AG08396 (cell line): ENCODE results near the gene CCDC88A.
"Not testable (repeated sequence)": the region's sequence is repeated elsewhere in the genome, so short reads cannot be mapped to it uniquely, and the experiment has no call there.

Experiments used
- DNase-seq: peaks from one replicate; pipeline ENCODE4 v3.0.0; 2012; ENCODE audit warnings: low spot score, mixed read lengths

The CCDC88A gene

DNA sequence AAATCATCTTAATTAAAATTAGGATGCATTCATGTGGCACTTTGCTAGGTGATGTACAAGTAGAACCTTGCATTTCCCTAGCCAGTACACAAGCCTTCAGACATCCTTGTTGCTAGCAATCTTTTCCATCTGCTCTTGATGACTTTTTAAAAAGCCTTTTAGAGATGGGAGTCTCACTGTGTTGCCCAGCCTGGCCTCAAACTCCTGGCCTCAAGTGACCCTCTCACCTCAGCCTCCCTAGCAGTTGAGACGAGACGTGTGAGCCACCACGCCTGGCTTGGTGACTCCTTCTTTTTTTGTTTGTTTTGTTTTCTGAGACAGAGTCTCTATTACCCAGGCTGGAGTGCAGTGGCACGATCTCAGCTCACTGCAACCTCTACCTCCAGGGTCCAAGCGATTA, 1.7 kb upstream of the CCDC88A start:
- DNase-seq, result no peak

DNA sequence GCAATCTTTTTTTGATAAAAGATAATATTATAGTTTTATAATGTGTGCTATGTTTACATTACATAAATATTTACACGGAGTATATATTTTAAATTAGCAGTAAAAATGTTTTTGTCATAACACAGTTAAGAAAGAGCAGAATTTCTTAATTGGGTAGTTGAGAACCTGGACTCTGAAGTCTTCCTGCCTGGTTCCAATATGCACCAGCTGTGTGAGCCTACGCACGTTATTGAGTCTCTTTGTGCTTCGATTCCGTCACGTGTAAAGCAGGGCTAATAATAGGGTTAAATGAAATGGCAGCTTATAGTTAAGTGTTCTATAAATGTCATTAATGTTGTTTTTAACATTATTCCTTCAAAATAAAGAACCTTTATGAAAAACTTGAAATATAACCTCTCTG, 1.2 kb upstream of the CCDC88A start:
- no peak for DNase-seq

DNA sequence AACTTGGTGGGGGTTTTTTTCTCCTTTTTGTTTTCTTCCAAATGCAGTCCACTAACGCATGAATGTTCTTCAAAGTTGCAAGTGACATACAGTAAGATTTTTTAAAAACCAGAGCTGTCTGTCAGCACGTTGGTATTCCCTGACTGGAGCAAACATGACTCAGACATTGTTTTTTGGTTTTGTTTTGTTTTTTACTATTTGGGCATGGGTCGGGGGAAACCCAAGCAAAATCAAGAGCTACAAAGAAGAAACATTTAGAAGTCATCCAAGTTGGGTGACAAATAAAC, 726 bp upstream of the CCDC88A start:
- DNase-seq, result peak; percentile 31

DNA sequence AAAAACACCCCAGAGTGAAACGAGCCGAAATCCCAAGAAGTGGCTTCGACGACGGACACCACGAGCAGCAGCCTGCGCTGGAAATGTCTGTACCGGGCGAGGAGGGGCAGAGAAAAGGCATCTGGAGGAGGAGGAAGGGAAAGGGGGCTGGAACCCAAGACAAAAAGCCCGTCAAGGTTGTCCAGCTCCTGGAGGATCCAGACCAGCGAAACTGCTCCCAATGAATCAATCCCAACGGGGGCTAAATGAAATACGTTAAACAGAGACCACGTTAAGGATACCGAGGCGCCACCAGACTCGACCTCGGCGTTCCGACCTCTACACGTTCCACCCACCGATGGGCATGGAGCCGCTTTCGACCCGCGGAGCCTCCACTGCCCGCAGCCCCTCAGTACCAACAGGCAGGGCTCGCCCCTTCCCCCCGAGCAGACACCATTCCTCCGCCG, 400 bp downstream of the CCDC88A start:
- peak; percentile 22 for DNase-seq

DNA sequence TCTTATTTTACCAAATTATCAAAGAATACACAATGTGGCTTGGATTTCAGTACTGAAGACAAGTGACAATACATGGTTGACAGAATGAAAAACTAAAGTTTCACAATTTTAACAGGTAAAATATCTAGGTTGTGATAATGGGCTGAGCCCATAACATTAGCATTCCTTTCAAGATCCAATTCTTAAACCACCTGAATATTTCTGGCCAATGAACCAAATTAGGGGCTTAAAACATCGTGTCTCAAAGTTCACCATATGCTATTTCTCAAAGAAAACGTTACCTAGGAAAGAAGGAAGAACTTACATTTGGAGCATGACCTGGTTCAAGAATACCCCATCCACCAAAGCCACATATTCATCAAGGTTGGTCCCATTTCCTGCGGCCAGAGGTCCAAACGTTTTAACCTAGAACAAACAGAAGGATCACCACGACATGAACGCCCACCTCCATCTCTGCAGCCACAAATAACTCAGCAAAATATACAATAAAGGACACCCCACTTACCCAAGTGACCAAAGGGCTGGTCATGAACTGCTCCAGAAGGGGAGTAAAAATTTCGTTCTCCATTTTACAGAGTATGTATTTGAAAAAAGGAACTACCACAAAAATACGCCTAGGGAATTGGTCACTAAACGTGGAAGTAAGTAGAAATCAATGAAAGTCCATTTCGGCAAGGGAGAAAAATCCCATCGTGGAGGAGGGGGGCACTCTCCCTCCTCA, 984 bp downstream of the CCDC88A start:
- DNase-seq, result no peak

DNA sequence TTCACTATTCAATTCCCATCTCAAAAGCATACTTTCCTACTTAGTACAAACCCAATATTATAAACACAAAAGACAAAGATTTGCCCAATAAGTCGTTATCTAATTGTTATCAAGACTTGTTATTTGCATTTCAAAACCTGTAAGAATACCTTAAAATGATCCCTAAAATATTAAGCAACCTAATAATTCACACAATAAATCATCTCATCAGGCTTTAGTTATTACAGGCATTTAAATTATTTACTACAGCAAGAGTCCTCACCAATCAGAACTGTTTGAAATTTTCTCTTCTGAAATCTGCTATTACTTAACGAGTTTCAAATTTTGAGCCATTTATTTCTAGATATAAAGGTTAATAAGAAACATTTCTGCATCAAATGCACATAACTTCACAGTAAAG, 1.6 kb downstream of the CCDC88A start:
- DNase-seq, result no peak

DNA sequence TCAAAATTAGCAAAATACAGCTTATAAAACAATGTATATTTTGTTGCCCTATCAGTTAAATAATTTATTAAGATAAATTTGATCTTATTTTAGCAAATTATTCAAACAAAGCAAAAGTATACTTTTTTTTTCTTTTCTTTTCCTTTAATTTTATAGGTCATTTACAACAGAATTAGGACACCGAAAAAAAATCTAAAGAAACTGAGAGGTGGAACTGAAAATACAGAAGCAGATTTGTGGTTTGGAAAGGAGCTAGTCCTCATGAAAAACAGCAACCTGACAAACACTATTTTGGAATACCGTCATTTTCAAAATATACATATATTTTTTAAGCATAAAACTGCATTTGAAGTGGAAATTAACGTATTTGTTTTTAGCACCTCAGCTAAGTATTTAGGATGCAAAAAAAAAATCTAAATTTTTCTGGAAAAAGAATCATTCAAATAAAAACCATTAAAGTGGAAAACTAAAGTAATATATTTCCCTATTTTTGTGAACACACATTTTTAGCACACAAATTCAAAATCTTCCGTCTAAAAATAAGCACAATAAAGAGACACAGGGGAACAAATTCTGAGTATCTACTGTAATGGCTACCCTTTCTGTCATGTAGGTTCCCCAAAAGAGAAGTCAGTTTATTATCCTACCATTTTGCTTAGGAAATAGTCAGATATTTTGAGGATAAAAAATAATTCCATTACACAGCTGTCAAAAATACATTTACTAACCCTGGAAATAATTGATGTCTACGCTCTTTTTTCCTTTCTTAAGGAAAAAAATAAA, 2.7 kb downstream of the CCDC88A start:
- DNase-seq, result no peak

DNA sequence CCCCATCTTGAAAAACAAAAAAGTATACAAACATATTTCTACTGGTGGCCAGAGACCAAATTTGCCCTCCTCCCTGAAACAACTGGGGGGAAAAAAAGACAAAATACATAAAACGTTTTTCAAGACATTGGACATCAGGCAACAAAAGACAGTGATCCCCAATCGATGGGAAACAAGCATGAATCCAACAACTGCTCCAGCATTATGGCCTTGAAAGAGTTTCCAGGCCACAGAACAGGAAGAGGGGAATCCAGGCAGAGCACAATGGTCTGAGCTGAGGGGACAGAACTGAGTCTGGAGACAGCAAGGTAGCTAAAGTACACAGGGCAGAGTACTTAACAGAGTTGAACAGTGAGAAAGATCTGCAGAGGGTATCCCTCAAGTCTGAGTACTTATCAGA, 4.4 kb downstream of the CCDC88A start:
- DNase-seq, result no peak

DNA sequence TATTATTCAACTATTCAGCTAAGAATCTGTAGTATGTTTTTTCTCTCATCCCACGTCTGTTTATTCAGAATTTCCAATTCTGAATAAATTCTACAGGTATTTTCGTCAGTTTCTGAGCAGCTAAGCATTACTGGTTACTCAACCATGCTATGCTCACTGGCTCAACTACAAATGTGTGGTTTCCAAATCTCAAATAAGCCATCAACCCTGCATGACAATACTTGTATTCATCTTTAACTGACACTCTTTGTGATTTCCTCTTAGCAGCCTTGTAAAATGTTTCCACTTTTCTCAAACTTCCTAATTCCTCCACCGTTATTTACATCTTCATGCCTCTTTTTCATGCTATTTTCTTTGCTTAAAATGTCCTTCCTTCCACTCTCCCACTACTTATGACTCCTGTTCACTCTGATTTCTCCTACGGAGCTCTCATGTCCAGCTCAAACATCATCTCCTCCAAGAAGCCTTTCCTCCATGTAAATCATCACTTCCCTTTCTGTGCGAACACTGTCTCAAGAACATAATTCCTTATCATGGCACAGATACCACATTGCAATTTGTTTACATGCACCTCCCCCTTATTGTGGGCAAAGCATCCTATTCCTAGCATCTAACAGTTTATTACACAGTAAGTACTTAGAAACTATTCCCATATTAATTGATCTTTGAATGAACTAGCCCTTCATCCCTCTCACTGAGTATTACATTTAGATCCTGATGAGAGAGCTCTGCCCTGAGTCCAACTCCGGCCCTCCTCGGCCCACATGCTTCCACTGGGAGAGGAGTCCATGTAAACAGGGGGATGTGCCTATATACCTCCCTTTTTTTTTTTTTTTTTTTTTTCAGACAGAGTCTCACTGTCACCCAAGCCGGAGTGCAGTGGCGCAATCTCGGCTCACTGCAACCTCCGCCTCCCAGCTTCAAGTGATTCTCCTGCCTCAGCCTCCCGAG, 10.5 kb downstream of the CCDC88A start:
- DNase-seq, result no peak

DNA sequence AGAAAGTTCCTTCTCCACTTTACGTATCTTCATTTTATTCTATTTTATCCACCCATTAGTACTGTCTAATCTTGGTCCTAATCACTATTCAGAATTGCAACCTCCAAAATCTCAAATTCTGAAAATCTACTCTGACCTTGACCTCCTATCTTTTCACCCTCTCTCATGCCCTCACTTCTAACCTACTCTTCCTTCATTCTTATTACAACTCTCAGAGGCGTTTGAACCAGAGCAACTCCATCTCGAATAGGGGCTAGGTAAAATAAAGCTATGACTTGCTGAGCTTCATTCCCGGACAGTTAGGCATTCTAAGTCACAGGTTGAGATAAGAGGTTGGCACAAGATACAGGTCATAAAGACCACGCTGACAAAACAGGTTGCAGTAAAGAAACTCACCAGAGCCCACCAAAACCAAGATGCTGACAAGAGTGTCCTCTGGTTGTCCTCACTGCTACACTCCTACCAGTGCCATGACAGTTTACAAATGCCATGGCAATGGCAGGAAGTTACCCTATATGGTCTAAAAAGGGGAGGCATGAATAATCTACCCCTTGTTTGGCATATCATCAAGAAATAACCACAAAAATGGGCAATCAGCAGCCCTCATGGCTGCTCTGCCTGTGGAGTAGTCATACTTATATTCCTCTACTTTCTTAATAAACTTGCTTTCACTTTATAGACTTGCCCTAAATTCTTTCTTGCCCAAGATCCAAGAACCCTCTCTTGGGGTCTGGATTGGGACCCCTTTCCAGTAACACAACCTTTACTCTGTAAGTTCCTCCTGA, 11.4 kb downstream of the CCDC88A start:
- DNase-seq, result no peak

DNA sequence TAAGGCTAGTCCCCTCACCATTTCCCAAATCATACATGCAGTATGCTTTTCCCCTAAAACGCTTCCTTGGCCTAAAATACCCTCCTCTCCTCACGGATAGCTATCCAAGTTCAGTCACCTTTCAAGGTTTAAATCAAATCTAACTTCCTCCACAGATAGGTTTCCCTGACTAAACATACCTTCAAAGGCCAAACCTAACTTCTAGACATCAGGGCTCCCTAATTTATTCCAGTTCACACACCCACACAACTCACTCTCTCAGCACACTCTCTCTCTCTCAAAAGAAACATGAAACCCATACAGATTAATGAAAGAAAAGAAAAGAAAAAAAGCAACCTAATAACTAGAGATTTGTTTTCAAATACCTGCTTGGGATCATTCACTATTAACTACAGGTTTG, 14.5 kb downstream of the CCDC88A start:
- DNase-seq, result no peak

DNA sequence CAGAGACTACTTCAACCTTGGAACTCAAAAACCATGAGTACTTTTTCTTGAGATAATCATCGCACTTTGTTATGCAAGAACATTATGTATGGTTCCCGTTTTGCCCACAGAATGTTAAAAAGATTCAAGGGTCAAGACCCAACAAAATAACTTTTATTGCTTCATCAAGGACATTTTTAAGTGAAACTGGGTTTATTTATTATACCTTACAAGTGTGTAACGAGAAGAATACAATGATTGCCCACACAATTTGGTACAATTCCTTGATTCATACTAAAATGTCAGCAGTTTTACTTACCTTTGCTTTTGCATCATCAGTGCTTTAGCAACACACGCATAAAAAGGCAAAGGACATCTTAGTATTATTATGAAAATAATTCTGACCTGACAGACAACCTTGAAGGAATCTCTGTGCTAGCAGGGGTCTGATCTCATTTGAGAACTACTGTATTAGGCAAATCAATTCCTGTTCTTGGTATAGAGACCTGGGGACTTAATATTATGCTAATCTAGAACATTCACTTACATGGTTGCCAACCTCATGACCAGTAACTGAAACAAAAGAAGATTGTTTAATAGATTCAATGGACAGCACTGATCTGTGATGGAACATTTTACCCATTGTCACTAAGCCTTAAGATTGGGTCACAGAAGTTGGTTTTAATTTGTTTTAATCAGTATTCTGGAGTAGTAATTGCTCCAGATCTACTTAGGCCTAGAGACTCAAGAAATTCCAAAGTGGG, 16.2 kb downstream of the CCDC88A start:
- DNase-seq, result no peak

DNA sequence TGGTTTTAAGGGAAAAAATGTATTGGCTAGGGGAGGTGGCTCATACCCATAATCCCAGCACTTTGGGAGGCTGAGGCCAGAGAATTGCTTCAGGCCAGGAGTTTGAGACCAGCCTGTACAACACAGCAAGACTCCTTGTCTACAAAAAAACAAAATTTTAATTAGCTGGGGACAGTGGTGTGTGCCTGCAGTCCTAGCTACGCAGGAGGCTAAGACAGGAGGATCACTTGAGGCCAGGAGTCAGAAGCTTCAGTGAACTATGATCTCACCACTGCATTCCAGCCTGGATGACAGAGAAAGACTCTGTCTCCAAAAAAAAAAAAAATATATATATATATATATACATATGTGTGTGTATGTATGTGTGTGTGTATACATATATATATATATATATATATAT, 18.5 kb downstream of the CCDC88A start:
- DNase-seq, result no peak

DNA sequence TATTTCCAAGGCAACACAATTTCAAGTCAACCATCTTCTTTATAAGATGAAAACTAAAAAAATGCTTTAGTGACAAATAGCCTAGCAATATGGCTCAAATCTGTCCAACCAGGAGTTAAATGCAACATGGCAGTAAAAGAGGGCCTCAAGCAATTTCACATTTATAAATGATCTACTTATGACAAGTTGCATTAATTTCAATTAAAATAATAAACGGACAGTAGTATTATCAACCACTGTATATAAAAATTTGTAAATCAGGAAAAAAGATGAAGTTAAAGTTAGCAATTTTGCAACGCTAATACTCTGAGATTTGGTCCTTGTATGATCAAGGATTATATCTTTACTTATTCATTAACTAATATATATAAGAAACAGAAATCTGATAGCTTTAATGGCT, 19.3 kb downstream of the CCDC88A start:
- no peak for DNase-seq

DNA sequence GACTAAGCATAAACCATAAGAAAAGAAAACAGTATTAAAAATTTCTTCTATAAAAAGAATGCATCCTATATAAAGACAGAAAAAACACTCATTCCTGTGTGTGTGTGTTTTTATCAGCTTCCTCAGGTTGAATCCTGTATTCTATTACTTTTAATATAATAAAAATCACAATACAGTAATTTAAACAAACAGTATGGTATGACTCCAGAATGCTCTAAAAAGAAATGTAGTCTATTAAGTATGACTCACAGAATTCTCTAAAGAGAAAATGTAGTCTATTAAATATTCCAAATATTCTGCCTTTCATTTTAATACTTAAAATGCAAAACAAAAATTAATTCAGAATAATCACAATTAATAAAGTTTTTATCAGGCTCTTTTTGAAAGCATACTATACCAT, 19.8 kb downstream of the CCDC88A start:
- no peak for DNase-seq

DNA sequence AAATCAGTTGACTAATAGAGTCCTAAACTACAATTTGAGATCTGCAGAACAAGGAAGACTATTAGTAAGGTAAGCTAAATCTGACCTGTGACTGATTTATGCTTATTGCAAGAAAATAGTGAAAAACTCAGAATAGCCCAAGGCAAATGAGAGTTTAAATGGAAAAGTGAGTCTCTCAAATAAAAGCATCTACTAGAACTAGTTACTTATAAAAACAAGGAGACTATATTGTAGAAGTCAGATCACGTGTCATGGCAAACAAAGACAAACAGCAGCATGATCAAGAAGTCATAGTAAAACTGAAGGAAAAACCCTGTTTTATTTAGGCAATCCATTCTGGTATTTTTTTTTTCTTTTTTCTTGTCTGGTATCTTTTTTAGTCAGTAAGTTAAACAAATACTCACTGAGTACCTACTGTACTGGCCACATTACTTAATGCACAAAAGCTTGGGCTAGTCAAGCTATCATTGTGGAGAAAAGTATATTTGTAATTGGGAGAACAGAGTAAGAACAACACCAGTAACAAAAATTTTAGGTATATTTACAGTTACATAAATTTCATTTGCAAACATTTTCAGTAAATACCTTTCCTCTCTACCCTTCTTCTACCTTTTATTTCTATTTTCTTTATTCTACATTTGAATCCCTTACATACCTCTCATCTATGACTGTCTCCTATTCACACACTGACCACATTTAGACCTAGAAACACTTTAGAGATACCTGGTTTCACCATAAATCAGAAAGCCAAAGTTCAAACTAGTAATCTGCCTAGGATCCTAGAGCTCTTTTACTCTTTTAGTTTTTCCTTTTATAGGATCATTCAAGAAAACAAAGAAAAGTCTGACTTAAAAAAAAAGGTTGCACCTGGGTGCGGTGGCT, 23.7 kb downstream of the CCDC88A start:
- no peak for DNase-seq

DNA sequence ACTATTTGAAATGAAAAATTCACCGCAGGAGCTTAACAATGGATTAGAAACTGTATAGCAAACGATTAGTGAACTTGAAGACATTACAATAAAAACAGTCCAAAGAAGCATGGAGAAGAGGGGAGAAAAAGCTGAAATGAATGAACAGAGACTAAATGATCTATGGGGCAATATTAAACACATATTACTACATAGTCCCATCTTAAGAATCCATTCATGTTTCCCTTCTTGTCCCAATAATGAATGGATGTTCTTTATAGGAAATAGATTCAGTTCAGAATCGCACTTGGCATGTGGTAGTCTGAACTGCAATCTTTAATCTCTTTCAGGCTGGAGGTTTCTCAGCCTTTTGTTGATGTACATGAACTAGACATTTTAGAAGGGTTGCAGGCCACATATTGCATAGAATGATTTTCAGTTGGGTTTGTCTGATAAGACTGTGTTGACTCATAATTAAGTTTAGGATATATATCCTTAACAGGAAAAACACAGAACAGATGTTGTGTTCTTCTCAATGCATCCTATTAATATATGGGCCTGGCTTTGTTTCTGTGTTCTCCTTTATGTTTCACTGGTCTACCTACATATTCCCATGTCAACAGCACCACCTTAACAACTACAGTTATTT, 27.9 kb downstream of the CCDC88A start:
- no peak for DNase-seq

DNA sequence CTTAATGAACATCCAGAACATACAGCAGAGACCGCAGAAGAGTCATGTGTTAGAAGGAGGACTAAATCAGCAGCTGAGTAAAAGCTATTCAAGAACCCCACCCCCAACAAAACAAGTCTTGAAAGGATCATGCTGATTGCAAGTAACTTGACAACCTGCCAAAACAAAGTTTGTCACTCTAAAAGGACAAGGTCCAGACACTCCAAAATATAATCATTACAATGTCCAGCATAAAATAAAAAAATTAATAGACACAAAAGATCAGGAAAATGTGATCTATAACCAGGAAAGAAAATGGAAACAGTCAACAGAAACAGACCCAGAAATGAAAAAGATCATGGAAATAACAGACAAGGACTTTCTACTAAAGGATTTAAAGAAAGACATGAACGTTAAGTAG, 28.5 kb downstream of the CCDC88A start:
- no peak for DNase-seq

DNA sequence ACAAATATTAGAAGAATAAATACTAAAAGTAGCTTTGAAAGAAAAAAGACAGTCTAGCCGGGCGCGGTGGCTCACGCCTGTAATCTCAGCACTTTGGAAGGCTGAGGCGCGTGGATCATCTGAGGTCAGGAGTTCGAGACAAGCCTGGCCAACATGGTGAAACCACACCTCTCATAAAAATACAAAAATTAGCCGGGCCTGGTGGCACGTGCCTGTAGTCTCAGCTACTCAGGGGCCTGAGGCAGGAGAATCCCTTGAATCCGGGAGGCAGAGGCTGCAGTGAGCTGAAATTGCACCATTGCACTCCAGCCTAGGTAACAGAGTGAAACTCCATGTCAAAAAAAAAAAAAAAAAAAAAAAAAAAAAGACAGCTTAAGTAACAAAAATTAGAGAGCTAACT, 34.1 kb downstream of the CCDC88A start:
- DNase-seq, result not testable (repeated sequence)

DNA sequence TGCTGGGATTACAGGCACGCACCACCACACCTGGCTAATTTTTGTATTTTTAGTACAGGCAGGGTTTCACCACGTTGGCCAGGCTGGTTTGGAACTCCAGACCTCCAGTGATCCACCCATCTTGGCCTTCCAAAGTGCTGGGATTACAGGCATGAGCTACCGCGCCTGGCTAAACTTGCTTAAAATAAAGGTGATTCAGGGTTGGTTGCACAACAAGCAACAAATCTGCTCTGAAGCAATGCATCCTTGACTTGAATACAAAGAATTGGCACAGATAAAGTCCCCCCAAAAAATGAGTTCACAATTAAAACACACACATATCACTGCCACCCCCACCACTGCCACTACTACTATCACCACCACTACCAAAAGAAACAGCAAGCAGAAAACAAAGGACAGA, 34.9 kb downstream of the CCDC88A start:
- DNase-seq, result no peak
